Ecto neural progenitor cell (in vitro differentiated cells): Measurements from ENCODE around the gene CBX4.
A peak's percentile ranks its signal among the peaks of the same experiment; 100 is the strongest.

Source experiments
- DNase-seq: peaks from one replicate; pipeline ENCODE4 v3.0.0-alpha.2; 2018; ENCODE audit warnings: low spot score

The CBX4 gene

GRCh38 chr17:79811868-79812352, 27.3 kb downstream of the CBX4 start:
- peak; percentile 77 for DNase-seq

GRCh38 chr17:79811011-79811867, 28.0 kb downstream of the CBX4 start:
- peak; percentile 80 for DNase-seq

GRCh38 chr17:79810130-79811010, 28.9 kb downstream of the CBX4 start:
- DNase-seq = peak; percentile 97

GRCh38 chr17:79809530-79810129, 29.6 kb downstream of the CBX4 start:
- DNase-seq = no peak

DNA sequence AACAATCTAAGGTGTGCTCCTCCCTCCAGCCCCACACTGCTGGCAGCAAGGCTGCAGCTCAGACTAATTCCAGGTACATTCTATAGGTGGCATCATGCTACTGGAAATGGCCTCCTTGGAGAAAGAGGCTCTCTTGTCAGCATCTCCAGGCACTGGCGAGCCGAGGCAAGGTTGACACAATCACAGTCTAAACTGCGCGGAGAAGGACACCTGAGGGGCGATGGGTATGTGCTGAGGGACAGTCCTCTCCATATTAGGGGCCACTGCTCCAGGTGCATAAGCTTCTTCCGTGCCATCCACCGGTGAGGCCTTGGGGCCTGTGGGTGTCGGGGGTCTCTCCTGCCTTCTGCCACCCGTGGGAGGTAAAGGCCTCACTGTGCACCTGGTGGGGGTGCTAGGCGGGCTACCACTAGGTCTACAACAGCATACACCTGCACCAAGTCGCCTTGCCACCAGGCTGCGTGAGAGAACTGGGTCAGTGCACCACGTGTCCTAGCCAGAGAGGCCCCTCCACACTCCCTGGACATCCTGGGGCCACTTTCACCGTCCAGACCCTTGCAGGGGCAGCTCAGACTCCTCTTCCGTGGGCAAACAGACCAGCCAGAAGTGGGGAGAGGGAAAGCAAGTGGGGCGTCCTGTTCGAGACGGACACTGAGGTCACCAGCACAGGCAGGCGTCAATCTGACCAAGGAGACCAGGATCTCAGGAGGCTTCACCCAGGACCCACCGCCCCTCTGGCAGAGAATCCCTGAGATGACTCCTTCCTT, 30.3 kb downstream of the CBX4 start:
- peak; percentile 70 for DNase-seq

DNA sequence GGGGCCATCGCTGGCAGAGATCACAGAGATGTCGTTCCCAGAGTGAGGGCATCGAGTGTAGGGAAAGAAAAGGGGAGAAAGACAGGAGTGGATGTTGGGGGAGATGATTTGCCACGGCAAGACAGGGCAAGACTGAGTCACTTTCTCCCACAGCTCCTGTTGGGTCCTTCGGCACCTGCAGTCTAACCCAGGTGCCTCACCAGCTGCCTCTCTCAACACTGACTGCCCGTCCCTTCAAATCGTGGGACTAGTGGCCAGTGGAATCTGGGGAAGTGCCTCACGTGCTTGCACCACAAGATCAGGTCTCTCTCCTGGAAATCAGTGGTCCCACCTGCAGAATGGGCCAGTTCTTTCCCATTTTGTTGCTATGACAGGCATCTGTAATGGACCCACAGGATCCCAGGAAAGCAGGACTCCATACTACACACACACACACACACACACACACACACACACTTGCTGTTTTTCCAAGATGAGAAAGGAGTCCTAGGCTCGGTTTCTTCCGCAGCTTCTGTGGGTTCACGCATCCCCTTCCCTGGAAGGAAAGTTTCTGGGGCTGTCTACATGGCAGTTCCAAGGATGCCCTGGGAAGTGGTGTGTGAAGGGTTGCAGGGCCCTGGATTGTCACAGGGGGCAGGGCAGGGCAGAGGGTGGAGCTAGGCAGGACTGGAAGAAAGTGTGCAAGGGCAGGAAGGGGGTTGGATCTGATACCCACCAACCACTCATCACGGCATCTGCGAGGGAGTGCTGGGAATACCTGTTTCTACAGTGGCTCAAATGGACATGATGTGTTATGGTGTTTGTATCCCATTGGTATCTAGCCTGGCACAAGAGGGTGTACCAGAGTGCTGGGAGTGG, 32.1 kb downstream of the CBX4 start:
- DNase-seq = peak; percentile 53

GRCh38 chr17:79806446-79806760, 32.8 kb downstream of the CBX4 start:
- DNase-seq = no peak

- no peak for DNase-seq
Measured at GRCh38 chr17:79804856-79805696, 34.2 kb downstream of the CBX4 start.

DNA sequence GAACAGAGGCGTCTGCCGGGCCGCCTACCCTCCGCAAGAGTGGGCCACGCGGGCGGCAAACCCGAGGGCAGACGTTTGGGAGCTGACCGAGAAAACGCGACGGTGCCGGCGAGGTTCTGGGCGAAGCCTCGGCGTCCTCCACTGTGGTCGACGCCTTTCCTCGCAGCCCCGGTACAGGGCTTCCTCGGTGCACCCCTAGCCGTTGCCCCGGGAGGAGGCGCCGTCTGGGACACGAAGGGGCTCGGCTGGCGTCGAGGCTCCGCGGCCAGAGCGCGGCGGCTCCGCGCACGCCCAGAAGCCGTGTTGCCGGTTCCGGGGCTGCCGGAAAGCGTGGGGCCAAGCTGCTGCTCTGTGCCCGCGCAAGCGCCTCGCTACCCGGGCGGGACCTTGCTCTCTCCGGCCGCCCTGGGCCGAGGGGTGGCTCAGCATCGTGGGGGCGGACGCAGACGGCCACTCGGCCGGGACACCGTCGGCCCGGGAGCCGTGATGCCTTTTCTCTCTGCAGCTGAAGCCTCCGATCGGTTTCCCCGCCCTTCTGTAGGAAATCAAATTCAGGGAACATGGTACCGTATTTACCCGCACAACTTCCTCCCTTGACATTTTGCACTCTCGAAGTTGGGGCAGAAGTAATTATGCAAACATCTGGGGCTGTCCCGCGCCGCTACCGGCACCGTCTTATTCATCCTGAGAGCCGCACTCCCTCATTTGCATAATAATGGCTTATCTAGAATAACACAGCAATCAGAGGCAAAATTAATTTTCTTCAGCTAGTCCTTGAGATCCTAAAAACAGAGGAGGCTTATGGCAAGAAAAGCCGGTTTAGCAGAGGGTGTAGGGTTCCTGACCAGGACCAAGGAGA, 35.0 kb downstream of the CBX4 start:
- peak; percentile 78 for DNase-seq

DNA sequence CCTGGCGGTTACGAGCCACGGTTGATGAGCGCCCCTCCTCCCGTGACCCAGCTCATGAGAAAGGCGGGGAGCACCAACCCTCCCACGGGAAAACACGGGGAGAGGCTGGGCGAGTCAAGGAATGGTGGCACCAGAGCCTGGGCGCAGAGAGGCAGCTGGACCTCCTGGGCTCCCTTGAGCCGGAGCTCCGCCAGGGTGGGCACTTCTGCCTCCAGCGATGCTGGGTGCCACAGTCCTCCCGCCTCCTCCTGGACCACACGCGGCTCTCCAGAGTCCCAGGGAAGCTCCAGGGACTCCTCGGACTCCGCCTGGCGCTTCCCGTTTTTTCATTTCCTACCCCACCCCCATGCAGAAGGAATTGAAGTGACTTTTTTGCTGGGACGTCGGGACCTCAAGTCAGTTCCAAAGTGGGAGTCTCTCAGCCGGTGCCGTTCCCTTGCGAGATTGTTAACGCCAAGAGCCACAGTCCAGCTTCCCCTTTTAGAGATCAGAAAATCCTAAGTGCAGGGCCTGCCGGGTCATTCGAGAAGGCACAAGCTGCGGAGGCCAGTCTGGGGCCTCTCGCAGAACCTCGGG, 35.7 kb downstream of the CBX4 start:
- peak; percentile 61 for DNase-seq

DNA sequence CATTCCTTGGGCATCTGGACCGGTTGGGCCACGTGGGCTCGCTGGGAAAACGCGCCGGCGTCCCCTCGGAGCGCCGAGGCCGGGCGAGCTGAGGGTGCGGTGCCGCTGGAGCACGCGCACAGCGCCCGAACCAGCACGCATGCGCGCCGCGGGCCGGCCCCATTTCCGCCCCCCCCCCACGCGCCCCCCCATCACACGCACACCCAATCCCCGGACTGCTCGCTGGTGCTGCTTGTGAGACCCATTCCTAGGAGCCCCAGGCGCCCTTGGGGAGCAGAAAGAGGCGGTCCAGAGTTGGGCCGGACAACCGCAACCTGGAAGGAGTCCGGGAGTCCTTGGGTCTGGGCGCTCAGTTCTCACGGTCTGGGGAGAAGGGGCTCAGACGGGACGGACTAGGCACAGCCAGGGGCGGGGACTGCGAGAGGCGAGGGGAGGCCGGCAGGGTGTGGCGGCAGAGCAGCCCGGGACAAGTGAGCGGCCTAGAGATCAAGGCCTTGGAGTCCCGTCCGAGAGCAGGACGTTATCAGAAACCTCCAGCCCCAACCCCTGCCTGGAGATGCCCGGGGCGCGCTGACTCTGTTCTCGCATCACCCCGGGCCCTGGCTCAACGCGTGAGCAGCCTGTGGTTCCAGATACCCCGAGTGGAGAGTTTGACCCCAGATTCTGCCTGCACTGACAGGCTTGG, 36.4 kb downstream of the CBX4 start:
- peak; percentile 74 for DNase-seq

DNA sequence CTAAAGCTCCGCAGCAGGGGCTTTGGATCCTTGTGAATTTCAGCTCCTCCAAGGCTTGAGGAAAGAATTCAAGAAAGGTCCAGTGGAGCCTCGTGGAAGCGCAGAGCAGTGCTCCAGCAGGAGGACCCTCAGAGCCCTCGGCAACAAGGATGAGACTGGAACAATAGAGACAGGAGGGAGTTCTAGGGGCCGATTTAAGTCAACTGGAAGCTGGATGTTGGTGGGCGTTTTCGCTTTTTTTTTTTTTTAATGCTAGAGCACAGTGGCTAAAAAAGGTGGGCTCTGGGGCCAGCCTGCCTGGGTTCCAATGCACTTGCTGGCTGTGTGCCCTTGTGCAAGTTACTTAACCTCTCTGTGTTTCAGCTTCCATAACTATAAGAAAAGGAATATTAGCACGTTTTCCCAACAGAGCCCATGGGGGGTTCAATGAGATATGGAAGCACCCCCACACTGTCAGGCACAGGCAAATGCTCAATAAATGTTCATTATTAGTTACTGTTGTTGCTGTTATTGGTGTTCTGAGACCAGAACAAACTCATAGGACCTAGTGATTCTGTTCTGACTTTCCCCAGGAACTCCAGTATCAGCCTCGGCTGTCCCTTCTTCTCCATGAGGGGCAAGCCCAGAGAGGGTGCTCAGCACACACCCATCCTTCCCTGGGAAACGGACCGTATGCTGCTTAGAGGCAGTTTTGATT, 37.1 kb downstream of the CBX4 start:
- no peak for DNase-seq

DNA sequence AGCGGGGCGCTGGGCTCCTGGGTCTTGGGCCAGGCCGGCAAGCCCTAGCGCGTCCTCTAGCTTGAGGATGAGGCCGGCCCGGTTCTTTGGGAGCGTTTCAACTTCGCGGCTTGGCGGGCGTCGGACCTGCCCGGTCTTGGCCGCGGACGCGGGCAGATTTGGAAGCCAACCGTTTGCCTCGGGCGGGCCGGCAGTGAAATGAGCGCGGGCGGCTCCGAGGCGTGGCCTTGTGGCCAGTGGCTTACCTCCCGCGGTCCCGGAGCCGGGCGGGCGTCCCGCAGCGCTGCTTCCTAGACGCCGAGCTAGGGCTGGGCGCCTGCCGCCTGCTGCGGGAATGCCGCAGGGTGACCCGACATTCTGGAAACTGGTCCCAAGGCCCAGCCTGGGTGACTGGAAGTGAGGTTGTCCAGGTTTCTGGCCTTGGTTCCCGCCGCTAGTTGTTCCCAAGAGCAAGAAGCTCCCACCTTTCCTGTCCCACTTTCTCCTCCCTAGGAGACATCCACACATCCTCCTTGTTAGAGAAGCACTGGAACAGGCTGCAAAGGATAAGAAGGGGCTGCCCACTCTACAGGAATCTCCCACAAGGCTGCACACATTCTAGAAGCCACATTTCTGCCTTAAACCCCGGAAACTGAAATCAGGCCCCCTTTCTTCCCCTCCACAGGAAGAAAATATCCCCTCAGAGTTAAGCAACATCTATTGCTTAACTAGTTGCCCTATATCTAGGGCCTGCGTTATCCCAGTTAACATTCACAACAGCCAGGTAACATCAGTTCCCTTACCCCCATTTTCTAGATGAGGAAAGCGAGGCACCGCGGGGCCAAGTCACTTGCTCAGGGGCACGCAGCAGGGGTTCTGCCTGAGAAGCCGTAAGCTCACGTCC, 37.8 kb downstream of the CBX4 start:
- peak; percentile 73 for DNase-seq

DNA sequence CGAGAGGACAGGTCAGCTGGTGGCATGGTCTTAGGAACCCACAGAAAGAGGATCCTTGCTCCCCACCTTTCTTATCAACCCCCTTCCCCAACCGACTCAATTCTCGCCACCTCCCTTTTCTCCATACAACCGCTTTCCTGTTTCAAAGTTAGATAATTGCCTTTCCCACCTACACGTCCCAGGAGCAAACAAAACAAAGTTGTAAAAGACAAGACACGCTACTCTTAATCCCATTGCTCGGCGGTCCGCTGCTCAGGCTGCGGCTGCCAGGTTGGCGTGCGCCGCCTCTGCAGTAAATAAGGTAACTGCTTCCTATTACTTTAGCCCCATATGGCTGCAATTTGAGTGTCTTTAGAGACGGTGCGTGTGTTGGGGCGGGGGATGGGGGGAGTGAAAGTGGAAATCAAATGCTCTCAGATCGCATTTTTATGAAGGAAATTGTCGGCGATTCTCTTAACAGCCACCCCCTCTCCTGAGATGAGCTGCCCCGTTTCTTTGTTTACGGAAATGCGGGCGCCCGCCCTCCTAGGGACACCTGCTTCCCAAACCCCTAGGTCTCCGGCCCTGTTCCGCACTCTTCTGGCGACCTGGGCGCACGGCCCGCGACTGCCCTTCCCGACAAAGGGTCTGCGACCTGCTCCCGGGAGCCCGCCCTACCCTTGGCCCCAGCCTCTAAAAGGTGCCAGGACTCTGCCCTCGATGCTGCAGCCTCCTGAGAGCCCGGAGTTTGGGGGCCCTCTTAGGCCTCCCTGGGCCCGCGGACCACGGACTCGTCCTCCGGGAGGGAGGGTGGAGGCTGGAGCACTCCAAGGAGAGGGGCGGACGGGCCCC, 38.7 kb downstream of the CBX4 start:
- DNase-seq = peak; percentile 82

- peak; percentile 71 for DNase-seq
Measured at GRCh38 chr17:79799538-79800324, 39.5 kb downstream of the CBX4 start.
